GM18861 (cell line): Measurements from ENCODE around the gene TRPM4.
"Not testable (repeated sequence)": the region's sequence is repeated elsewhere in the genome, so short reads cannot be mapped to it uniquely, and the experiment has no call there.

ENCODE experiments used
- ATAC-seq: cut with Tn5 transposase; IDR thresholded peaks from one replicate; pipeline ENCODE4 v1.9.1; 2021; ENCODE audit not compliant: unreplicated experiment

Gene TRPM4

DNA sequence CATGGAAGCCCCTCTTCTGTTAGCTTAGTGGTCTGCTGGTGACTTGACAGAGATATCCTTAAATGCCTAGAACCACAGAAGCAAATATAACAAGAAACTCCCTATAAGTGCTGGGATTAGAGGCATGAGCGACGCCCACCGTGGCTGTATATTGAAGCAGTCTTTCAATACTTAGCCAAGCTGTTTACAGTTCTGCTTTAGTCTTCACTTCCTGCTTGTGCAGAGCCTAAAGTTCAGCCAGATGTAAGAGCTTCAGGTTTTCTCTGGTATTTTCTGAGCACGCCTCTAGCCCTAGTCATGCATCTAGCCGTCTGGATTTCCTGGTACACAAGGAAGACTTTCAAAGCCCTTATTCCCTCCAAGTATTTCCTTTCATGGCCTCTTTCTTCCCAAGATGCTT is 28.5 kb downstream of the TRPM4 start:
- no peak for ATAC-seq

DNA sequence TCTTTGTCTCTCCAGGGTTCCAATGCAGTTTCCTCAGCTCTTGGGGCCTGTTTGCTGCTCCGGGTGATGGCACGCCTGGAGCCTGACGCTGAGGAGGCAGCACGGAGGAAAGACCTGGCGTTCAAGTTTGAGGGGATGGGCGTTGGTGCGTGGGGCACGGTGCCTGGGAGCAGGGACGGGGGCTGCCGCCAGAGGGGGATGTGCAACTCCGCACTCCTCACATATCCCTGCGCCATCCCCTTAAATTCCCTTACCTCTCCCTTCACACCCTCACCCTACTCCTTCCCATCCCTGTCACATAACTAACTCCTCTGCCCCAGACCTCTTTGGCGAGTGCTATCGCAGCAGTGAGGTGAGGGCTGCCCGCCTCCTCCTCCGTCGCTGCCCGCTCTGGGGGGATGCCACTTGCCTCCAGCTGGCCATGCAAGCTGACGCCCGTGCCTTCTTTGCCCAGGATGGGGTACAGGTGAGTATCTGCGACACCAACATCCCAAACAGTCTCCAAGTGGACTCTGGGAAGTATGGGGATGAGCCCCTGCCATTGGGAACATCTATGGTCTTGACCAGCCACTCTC is 31.1 kb downstream of the TRPM4 start:
- no peak for ATAC-seq

GRCh38 chr19:49189259-49189658 is 31.7 kb downstream of the TRPM4 start:
- ATAC-seq = no peak

DNA sequence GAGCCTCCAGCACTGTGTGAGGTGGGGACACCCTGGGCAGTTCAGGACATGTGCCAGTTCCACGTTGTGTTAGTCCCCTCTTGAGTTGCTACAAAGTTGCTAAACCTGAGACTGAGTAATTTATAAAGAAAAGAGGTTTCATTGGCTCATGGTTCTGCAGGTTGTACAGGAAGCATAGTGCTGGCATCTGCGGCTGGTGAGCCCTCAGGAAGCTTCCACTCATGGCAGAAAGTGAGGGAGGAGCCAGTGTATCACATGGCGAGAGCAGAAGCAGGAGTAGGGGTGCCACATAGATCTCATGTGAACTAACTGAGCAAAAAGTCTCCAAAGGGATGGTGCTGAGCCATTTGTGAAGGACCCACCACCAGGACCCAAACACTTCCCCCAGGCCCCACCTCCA is 33.2 kb downstream of the TRPM4 start:
- ATAC-seq = no peak

- ATAC-seq = no peak
These were observed 36.3 kb downstream of the TRPM4 start for GRCh38 chr19:49193822-49194394.

GRCh38 chr19:49194408-49194807 is 36.8 kb downstream of the TRPM4 start:
- no peak for ATAC-seq

- no peak for ATAC-seq
These were observed 39.1 kb downstream of the TRPM4 start for GRCh38 chr19:49196527-49197240.

DNA sequence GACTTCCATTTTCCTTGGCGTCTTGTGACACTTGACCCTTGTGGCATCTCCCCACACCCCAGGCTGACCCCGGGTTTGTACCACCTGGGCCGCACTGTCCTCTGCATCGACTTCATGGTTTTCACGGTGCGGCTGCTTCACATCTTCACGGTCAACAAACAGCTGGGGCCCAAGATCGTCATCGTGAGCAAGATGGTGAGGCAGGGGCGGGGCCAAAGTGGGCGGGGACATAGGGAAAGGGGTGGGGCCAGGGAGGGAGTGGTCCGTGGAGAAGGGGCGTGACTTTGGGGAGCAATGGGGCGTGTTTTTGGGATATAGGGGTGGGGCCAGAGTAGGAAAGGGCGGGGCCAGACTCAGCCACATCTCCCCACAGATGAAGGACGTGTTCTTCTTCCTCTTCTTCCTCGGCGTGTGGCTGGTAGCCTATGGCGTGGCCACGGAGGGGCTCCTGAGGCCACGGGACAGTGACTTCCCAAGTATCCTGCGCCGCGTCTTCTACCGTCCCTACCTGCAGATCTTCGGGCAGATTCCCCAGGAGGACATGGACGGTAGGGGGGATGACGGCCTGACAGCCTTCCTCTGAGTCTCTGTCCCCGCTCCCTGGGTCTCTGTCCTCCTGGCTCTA is 42.8 kb downstream of the TRPM4 start:
- ATAC-seq = no peak

- ATAC-seq = no peak
These were observed 43.5 kb downstream of the TRPM4 start for GRCh38 chr19:49201042-49201441.

DNA sequence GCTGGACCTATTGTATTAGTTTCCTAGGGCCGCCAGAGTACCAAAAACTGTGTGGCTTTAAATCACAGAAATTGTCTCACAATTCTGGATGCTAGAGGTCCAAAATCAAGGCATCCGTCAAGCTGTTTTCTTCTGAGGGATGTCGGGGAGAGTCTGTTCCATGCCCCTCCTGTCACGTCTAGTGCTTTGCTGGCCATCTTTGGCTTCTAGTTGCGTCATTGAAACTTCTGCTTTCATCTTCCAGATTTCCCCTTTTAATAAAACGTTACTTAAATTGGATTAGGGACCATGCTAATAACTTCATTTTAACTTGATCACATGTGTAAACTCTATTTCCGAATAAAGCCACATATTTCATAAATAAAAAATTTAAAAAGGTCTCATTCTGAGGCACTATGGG is 47.5 kb downstream of the TRPM4 start:
- no peak for ATAC-seq

- not testable (repeated sequence) for ATAC-seq
These were observed 51.9 kb downstream of the TRPM4 start for GRCh38 chr19:49209502-49209901.

- ATAC-seq = no peak
These were observed 52.7 kb downstream of the TRPM4 start for GRCh38 chr19:49210108-49210900.

GRCh38 chr19:49210901-49211451 is 53.4 kb downstream of the TRPM4 start:
- ATAC-seq = no peak

- ATAC-seq = no peak
These were observed 54.6 kb downstream of the TRPM4 start for GRCh38 chr19:49212016-49212701.

DNA sequence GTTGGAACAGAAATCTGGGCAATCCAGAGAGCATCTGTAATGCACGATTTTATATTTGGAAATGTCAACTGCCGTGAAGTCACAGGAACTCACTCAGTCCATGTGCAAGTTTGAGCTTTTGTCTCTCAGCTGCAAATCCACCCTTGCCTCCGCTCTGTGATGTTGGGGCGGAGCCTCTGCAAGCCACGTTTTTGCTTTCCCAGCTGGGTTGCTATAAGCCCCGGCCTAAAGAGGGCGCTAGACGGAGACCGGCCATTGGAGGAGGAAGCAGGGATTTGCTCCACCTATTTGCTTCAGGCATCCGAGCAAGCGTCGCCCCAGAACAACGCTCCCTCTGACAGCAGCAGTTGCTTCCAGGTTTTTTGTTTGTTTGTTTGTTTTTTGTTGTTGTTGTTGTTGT is 56.2 kb downstream of the TRPM4 start:
- no peak for ATAC-seq

GRCh38 chr19:49214701-49215100 is 57.1 kb downstream of the TRPM4 start:
- ATAC-seq = no peak

GRCh38 chr19:49216071-49216470 is 58.5 kb downstream of the TRPM4 start:
- no peak for ATAC-seq

DNA sequence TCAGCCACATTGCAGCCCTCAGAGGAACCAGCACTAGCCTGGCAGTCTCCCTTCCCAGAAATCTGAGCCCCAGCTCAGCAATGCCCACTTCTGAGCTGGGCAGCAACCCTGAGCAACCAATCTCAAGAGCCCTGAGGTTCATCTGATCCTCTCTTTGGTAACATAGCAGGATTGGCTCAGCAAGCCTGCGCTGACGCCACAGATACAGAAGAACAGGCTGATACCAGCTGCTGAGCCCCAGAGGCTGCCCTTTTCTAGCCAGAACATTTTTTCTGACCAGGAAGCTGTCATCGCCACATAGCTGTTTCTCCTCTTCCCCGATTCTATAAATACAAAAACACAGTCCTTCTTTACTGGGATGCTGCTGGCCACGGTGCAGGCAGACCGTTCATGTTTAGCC is 59.8 kb downstream of the TRPM4 start:
- ATAC-seq = no peak

- ATAC-seq = no peak
These were observed 64.4 kb downstream of the TRPM4 start for GRCh38 chr19:49222011-49222410.

DNA sequence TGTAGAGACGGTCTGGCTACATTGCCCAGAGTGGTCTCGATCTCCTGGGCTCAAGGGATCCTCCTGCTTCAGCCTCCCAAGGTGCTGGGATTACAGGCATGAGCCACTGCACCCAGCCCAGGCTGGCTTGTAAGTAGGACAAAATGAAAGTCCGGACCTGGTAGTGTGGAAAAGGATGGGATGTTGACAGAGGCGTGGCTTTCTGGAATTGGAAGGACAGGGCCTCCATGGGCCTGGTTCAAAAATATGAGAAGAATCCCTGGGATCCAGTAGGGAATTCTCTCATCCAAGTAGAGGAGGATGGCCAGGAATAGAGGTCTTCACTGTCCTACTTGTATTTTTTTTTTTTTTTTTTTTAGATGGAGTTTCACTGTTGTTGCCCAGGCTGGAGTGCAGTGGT is 64.9 kb downstream of the TRPM4 start:
- no peak for ATAC-seq
